T-helper 1 cell treated with Interleukin-12 subunit alpha and Interleukin-12 subunit beta and Interleukin-4 antibody, amounts not matched to agents 30 μg/mL and 1 μg/mL, for 36 hours (primary cell): ENCODE results near the gene GNAQ.
"Not testable (repeated sequence)": the region's sequence is repeated elsewhere in the genome, so short reads cannot be mapped to it uniquely, and the experiment has no call there.

Experiments
- H3K27ac Mint-ChIP-seq: one replicate; pipeline ENCODE4 v1.8.0; 2021; ENCODE audit warnings: mild to moderate bottlenecking, mixed read lengths
- H3K27me3 Mint-ChIP-seq: one replicate; pipeline ENCODE4 v1.8.0; 2021; ENCODE audit warnings: low read depth, mixed read lengths
- H3K36me3 Mint-ChIP-seq: one replicate; pipeline ENCODE4 v1.8.0; 2021; ENCODE audit warnings: low read depth, mixed read lengths
- H3K4me1 Mint-ChIP-seq: one replicate; pipeline ENCODE4 v1.8.0; 2021; ENCODE audit warnings: low read depth, mixed read lengths
- H3K4me3 Mint-ChIP-seq: one replicate; pipeline ENCODE4 v1.8.0; 2021; ENCODE audit warnings: mild to moderate bottlenecking, moderate library complexity, mixed read lengths
- H3K9me3 Mint-ChIP-seq: one replicate; pipeline ENCODE4 v1.8.0; 2021; ENCODE audit warnings: mixed read lengths

GNAQ gene

GRCh38 chr9:77760919-77761318, 270.7 kb downstream of the GNAQ start:
- not testable (repeated sequence) for H3K36me3 Mint-ChIP-seq, H3K4me1 Mint-ChIP-seq, H3K27me3 Mint-ChIP-seq, H3K9me3 Mint-ChIP-seq, H3K4me3 Mint-ChIP-seq, H3K27ac Mint-ChIP-seq

GRCh38 chr9:77759391-77759790, 272.2 kb downstream of the GNAQ start:
- Mint-ChIP-seq H3K4me1 (no peaks in the 10 kb centered on the region), H3K27me3 (no peaks in the 10 kb centered on the region), H3K9me3 (no peaks in the 10 kb centered on the region), H3K27ac (no peak overlapping the region), H3K36me3 (peaks cover 2% of the 10 kb centered on the region), H3K4me3 (no peak overlapping the region)

GRCh38 chr9:77756449-77756848, 275.2 kb downstream of the GNAQ start:
- no peak overlapping the region for H3K4me3 Mint-ChIP-seq
- peaks cover 2% of the 10 kb centered on the region for H3K36me3 Mint-ChIP-seq
- no peaks in the 10 kb centered on the region for H3K27me3 Mint-ChIP-seq
- no peak overlapping the region for H3K27ac Mint-ChIP-seq
- H3K4me1 Mint-ChIP-seq = peaks cover 5% of the 10 kb centered on the region
- no peaks in the 10 kb centered on the region for H3K9me3 Mint-ChIP-seq

GRCh38 chr9:77753180-77753579, 278.4 kb downstream of the GNAQ start:
- Mint-ChIP-seq H3K4me3 (no peak overlapping the region), H3K4me1 (peaks cover 9% of the 10 kb centered on the region), H3K9me3 (no peaks in the 10 kb centered on the region), H3K27me3 (no peaks in the 10 kb centered on the region), H3K36me3 (peaks cover 2% of the 10 kb centered on the region), H3K27ac (no peak overlapping the region)

- no peak overlapping the region for H3K4me3 Mint-ChIP-seq
Observed at GRCh38 chr9:77752554-77752953, 279.1 kb downstream of the GNAQ start.

GRCh38 chr9:77751341-77752091, 280.1 kb downstream of the GNAQ start:
- H3K27ac Mint-ChIP-seq = peak overlapping the region; percentile 45
- H3K36me3 Mint-ChIP-seq = peaks cover 4% of the 10 kb centered on the region
- H3K4me3 Mint-ChIP-seq = no peak overlapping the region
- no peaks in the 10 kb centered on the region for H3K9me3 Mint-ChIP-seq
- peaks cover 15% of the 10 kb centered on the region for H3K4me1 Mint-ChIP-seq
- H3K27me3 Mint-ChIP-seq = no peaks in the 10 kb centered on the region

More at GRCh38 chr9:77752554-77752953, 279.1 kb downstream of the GNAQ start:
- Mint-ChIP-seq H3K27me3 (no peaks in the 10 kb centered on the region), H3K9me3 (no peaks in the 10 kb centered on the region), H3K27ac (no peak overlapping the region), H3K4me1 (peaks cover 9% of the 10 kb centered on the region), H3K36me3 (peaks cover 2% of the 10 kb centered on the region)

- Mint-ChIP-seq H3K9me3 (no peaks in the 10 kb centered on the region), H3K27me3 (no peaks in the 10 kb centered on the region), H3K27ac (no peak overlapping the region), H3K36me3 (peaks cover 8% of the 10 kb centered on the region), H3K4me3 (no peak overlapping the region), H3K4me1 (peaks cover 20% of the 10 kb centered on the region)
Observed at GRCh38 chr9:77750981-77751340, 280.6 kb downstream of the GNAQ start.

GRCh38 chr9:77750284-77750683, 281.3 kb downstream of the GNAQ start:
- Mint-ChIP-seq H3K36me3 (peaks cover 8% of the 10 kb centered on the region), H3K4me3 (no peak overlapping the region), H3K9me3 (no peaks in the 10 kb centered on the region), H3K27ac (no peak overlapping the region), H3K4me1 (peaks cover 24% of the 10 kb centered on the region), H3K27me3 (no peaks in the 10 kb centered on the region)

- peaks cover 10% of the 10 kb centered on the region for H3K36me3 Mint-ChIP-seq
- H3K27ac Mint-ChIP-seq = no peak overlapping the region
- no peaks in the 10 kb centered on the region for H3K9me3 Mint-ChIP-seq
- peaks cover 30% of the 10 kb centered on the region for H3K4me1 Mint-ChIP-seq
- H3K4me3 Mint-ChIP-seq = no peak overlapping the region
- no peaks in the 10 kb centered on the region for H3K27me3 Mint-ChIP-seq
Observed at GRCh38 chr9:77748214-77748772, 283.3 kb downstream of the GNAQ start.

GRCh38 chr9:77747163-77747562, 284.4 kb downstream of the GNAQ start:
- no peaks in the 10 kb centered on the region for H3K27me3 Mint-ChIP-seq
- H3K27ac Mint-ChIP-seq = no peak overlapping the region
- peaks cover 30% of the 10 kb centered on the region for H3K4me1 Mint-ChIP-seq
- peaks cover 10% of the 10 kb centered on the region for H3K36me3 Mint-ChIP-seq
- no peak overlapping the region for H3K4me3 Mint-ChIP-seq
- no peaks in the 10 kb centered on the region for H3K9me3 Mint-ChIP-seq

GRCh38 chr9:77744841-77745430, 286.7 kb downstream of the GNAQ start:
- H3K27me3 Mint-ChIP-seq = no peaks in the 10 kb centered on the region
- no peak overlapping the region for H3K27ac Mint-ChIP-seq
- no peaks in the 10 kb centered on the region for H3K9me3 Mint-ChIP-seq
- H3K4me3 Mint-ChIP-seq = peak overlapping the region; percentile 12
- peaks cover 10% of the 10 kb centered on the region for H3K36me3 Mint-ChIP-seq
- peaks cover 21% of the 10 kb centered on the region for H3K4me1 Mint-ChIP-seq

- Mint-ChIP-seq H3K4me3 (no peak overlapping the region), H3K36me3 (peaks cover 10% of the 10 kb centered on the region), H3K27ac (no peak overlapping the region), H3K9me3 (no peaks in the 10 kb centered on the region), H3K4me1 (peaks cover 23% of the 10 kb centered on the region), H3K27me3 (no peaks in the 10 kb centered on the region)
Observed at GRCh38 chr9:77743386-77743785, 288.2 kb downstream of the GNAQ start.

GRCh38 chr9:77738932-77739331, 292.7 kb downstream of the GNAQ start:
- peaks cover 2% of the 10 kb centered on the region for H3K4me1 Mint-ChIP-seq
- peaks cover 3% of the 10 kb centered on the region for H3K36me3 Mint-ChIP-seq
- no peaks in the 10 kb centered on the region for H3K9me3 Mint-ChIP-seq
- no peak overlapping the region for H3K4me3 Mint-ChIP-seq
- no peak overlapping the region for H3K27ac Mint-ChIP-seq
- H3K27me3 Mint-ChIP-seq = no peaks in the 10 kb centered on the region

GRCh38 chr9:77735494-77735893, 296.1 kb downstream of the GNAQ start:
- Mint-ChIP-seq H3K36me3 (peaks cover 3% of the 10 kb centered on the region), H3K4me3 (no peak overlapping the region), H3K4me1 (peaks cover 2% of the 10 kb centered on the region), H3K27ac (no peak overlapping the region), H3K9me3 (no peaks in the 10 kb centered on the region), H3K27me3 (no peaks in the 10 kb centered on the region)

GRCh38 chr9:77731930-77732329, 299.7 kb downstream of the GNAQ start:
- Mint-ChIP-seq H3K4me3 (no peak overlapping the region), H3K4me1 (peaks cover 3% of the 10 kb centered on the region), H3K36me3 (peaks cover 11% of the 10 kb centered on the region), H3K27me3 (no peaks in the 10 kb centered on the region), H3K9me3 (no peaks in the 10 kb centered on the region), H3K27ac (no peak overlapping the region)
